Tibial nerve (tissue), 4 donors: Measurements from ENCODE around the gene OVCH1.
A peak's percentile ranks its signal among the peaks of the same experiment; 100 is the strongest.

Experiments used
- EP300 ChIP-seq, 2 donors: sonication (generic); formaldehyde crosslinking; IDR thresholded peaks; one replicate each; pipeline ENCODE4 v1.6.1; 2017; ENCODE audit warnings: antibody characterized with exemption in 2 of 2, mild to moderate bottlenecking in 1 of 2
- TF ChIP-seq, protein P1 (sequence below), 5 experiments: fragments of 200-600 bp in 3 of 5; fragments of 450-650 bp in 2 of 5; sonication (generic) in 3 of 5; IDR thresholded peaks; one replicate each; pipeline ENCODE4 v1.5.1; 2016 to 2019; ENCODE audit warnings: antibody characterized with exemption in 5 of 5, mild to moderate bottlenecking in 3 of 5, moderate library complexity in 2 of 5

- TF ChIP-seq, protein P1, sequence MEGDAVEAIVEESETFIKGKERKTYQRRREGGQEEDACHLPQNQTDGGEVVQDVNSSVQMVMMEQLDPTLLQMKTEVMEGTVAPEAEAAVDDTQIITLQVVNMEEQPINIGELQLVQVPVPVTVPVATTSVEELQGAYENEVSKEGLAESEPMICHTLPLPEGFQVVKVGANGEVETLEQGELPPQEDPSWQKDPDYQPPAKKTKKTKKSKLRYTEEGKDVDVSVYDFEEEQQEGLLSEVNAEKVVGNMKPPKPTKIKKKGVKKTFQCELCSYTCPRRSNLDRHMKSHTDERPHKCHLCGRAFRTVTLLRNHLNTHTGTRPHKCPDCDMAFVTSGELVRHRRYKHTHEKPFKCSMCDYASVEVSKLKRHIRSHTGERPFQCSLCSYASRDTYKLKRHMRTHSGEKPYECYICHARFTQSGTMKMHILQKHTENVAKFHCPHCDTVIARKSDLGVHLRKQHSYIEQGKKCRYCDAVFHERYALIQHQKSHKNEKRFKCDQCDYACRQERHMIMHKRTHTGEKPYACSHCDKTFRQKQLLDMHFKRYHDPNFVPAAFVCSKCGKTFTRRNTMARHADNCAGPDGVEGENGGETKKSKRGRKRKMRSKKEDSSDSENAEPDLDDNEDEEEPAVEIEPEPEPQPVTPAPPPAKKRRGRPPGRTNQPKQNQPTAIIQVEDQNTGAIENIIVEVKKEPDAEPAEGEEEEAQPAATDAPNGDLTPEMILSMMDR (IDR thresholded peaks at IDR 0.05): no peak
- TF ChIP-seq EP300 (IDR thresholded peaks at IDR 0.05): peak in 1 of 2 donors; percentile 58
Observed at GRCh38 chr12:29428633-29429032, 68.9 kb downstream of the OVCH1 start.
